Gastrocnemius medialis (tissue), 4 donors: ENCODE data around the gene KLHL13. TPM values are rescaled to one million over a fixed set of nuclear protein-coding genes. Genes with fewer than 3 reads are reported as not detected.

ENCODE experiments used
- ATAC-seq, 2 donors: fragments of 150-250 bp; one replicate each; pipeline ENCODE4 v1.9.1; 2016
- DNase-seq, 2 donors: peaks; one replicate each; pipeline ENCODE4 v3.0.0-alpha.2; 2019
- H3K27ac ChIP-seq, 4 donors: fragments of 200-600 bp; sonication (generic); 1 replicate in 1 of 4; 2 replicates in 3 of 4; pipeline ENCODE4 v1.5.1; 2016 to 2018; ENCODE audit warnings: mild to moderate bottlenecking in 2 of 4, moderate library complexity in 1 of 4
- H3K27me3 ChIP-seq, 3 donors: fragments of 200-600 bp; sonication (generic) in 2 of 3; 1 replicate in 1 of 3; 2 replicates in 2 of 3; pipeline versions ENCODE4 v1.5.1 to v1.6.0; 2016 to 2019; ENCODE audit warnings: mild to moderate bottlenecking in 1 of 3, moderate library complexity in 1 of 3
- H3K36me3 ChIP-seq, 2 donors: fragments of 200-600 bp; sonication (generic) in 1 of 2; one replicate each; pipeline ENCODE4 v1.5.1; 2017 to 2018
- H3K4me1 ChIP-seq, 2 donors: fragments of 200-600 bp; sonication (generic) in 1 of 2; one replicate each; pipeline ENCODE4 v1.5.1; 2016 to 2017; ENCODE audit warnings: mild to moderate bottlenecking in 2 of 2
- H3K4me3 ChIP-seq, 4 donors: fragments of 200-600 bp; sonication (generic) in 3 of 4; 1 replicate in 1 of 4; 2 replicates in 3 of 4; pipeline ENCODE4 v1.5.1; 2016 to 2019; ENCODE audit warnings: mild to moderate bottlenecking in 2 of 4
- H3K9me3 ChIP-seq, 3 donors: fragments of 200-600 bp; sonication (generic) in 2 of 3; 1 replicate in 1 of 3; 2 replicates in 2 of 3; pipeline ENCODE4 v1.5.1; 2016 to 2019
- POLR2A ChIP-seq, 2 donors: fragments of 450-650 bp; IDR thresholded peaks; one replicate each; pipeline ENCODE4 v1.6.1; 2017; ENCODE audit warnings: antibody characterized with exemption in 2 of 2, mild to moderate bottlenecking in 2 of 2, moderate library complexity in 2 of 2
- in situ Hi-C, 4 donors: fragments of 200-750 bp; cut with MboI; loops; one replicate each; pipeline versions ENCODE4 v1.15.0 to v1.8.0; 2017; ENCODE audit warnings: low sequenced_read_pairs in 4 of 4
- intact Hi-C: fragments of 100-400 bp; cut with DNase I; formaldehyde crosslinking; loops from one replicate; pipeline ENCODE4 v1.15.1; 2023; ENCODE audit warnings: low total_unique reads
- total RNA-seq, 4 donors: library from RNA; depleted of rRNA; stranded (reverse); fragments of >200 nt; gene quantifications; one replicate each; pipeline versions ENCODE4 v1.1.0 to v1.2.3, GENCODE V29; 2016
- TF ChIP-seq, protein P1 (sequence below), 5 experiments: fragments of 450-650 bp in 3 of 5; fragments of 200-600 bp in 2 of 5; sonication (generic) in 2 of 5; IDR thresholded peaks in 4 of 5; conservative IDR thresholded peaks in 1 of 5; 1 replicate in 4 of 5; 2 replicates in 1 of 5; pipeline ENCODE4 v1.5.1; 2016 to 2019; ENCODE audit warnings: antibody characterized with exemption in 5 of 5, mild to moderate bottlenecking in 3 of 5, moderate library complexity in 3 of 5

KLHL13 gene
- total RNA-seq, 4 donors from 2014 or later, result 0.87 to 3.4 (median 1.0) TPM

DNA sequence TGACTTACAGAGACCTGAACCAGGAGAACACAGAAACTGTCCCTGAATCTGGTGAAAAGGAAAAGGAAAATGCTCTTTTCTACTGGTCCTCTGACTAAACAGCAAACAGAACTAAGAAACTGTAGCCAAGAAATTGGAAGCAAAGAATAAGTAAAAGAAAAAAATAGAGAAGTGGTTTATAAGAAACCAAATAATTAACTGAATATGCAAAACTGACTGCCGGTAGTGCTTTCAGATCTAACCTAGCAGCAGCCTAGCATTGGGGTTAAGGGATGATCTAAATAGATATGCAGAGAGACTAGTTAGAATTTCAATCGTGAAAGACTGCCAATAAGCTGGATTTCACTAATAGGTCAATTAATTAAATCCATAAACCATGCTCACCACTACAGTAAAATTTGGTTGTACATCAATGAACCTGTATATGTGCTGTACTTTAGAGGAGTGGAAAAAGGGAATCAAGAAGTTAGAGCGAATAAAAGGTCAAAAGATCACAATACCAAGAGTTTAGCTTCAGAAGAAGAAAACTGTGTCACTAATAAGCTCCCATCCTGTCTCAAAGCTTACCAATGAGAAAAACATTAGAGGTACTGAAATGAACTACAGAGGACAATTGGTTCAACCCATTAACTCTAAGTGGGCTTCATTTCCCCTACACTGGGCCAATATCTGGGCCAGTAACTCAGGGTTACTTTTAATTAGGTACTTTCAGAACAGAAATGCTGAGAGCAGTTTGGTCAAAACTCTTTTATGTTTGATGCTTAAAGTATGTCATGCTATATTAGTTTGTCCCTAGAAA lies 53.6 kb downstream of the KLHL13 start:
- no peaks in the 10 kb centered on the region for H3K4me1 ChIP-seq
- no peak overlapping the region for H3K27ac ChIP-seq
- intact Hi-C loops, result no loop called here
- H3K4me3 ChIP-seq, result no peak overlapping the region
- ATAC-seq (no peak), DNase-seq (no peak)
- H3K36me3 ChIP-seq, result no peaks in the 10 kb centered on the region
- in situ Hi-C loops, result no loop called here
- no peaks in the 10 kb centered on the region for H3K9me3 ChIP-seq
- no peak for TF ChIP-seq POLR2A (IDR thresholded peaks at IDR 0.05)
- no peaks in the 10 kb centered on the region for H3K27me3 ChIP-seq

DNA sequence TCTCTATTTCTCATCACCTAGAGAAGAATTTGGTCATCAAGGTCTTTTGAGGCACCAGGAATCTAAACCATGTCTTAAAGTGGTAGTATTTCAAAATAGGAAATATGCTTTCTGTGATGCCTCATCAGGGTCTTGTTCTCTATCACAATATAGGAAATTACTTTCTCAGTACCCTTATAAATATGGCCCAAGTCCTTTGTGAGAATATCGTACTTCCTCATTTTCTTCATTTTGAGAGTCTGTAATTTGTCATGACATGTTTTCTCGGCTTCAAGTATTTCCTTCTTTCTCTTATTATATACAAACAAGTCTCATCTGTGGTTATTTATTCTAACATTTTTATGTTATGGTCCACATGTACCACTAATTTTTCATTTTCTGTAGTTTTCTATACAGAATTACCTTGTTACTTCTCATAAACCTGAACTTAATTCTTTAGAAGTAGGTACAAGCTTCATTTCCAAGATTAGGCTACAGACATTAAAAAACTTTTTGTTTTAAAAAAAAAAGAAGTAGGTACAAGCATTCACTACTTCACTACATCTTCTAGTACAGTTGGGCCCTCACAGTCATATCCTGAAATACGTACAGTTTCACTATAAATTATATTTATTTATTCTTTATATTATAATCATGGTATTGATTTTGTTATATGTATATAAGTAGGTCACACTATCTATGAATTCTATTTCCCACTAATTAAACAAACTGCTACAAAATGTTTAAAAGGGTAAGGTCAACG lies 54.4 kb downstream of the KLHL13 start:
- DNase-seq (no peak), ATAC-seq (no peak)
- Histone ChIP-seq H3K36me3 (no peaks in the 10 kb centered on the region), H3K27me3 (no peaks in the 10 kb centered on the region), H3K27ac (no peak overlapping the region), H3K4me1 (no peaks in the 10 kb centered on the region), H3K9me3 (no peaks in the 10 kb centered on the region), H3K4me3 (no peak overlapping the region)
- TF ChIP-seq POLR2A (IDR thresholded peaks at IDR 0.05), result no peak
- TF ChIP-seq, protein P1, sequence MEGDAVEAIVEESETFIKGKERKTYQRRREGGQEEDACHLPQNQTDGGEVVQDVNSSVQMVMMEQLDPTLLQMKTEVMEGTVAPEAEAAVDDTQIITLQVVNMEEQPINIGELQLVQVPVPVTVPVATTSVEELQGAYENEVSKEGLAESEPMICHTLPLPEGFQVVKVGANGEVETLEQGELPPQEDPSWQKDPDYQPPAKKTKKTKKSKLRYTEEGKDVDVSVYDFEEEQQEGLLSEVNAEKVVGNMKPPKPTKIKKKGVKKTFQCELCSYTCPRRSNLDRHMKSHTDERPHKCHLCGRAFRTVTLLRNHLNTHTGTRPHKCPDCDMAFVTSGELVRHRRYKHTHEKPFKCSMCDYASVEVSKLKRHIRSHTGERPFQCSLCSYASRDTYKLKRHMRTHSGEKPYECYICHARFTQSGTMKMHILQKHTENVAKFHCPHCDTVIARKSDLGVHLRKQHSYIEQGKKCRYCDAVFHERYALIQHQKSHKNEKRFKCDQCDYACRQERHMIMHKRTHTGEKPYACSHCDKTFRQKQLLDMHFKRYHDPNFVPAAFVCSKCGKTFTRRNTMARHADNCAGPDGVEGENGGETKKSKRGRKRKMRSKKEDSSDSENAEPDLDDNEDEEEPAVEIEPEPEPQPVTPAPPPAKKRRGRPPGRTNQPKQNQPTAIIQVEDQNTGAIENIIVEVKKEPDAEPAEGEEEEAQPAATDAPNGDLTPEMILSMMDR (IDR thresholded peaks at IDR 0.05 in 4 of 5, conservative IDR thresholded peaks at IDR 0.05 in 1 of 5), result no peak
- in situ Hi-C loops, result no loop called here
- intact Hi-C loops, result no loop called here

DNA sequence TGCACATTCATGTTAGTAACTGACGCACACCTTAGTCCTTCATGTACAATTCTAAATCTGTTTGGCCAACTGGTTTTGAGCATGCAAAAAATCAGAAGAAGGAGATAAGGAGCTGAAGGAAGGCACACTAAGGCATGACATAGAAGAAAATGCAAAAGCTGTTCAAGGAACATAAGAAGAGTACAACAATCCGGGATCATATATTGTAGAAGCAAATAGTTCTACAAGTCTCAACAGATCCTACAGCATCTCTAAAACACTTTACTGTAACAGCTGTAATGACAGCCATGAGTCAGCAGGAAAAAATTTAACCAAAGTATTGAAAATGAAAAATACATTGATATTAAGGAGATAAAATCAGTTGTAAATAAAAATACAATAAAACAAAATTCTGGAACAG lies 57.7 kb downstream of the KLHL13 start:
- in situ Hi-C loops (no loop called here), intact Hi-C loops (no loop called here)
- TF ChIP-seq, protein P1 (IDR thresholded peaks at IDR 0.05 in 4 of 5, conservative IDR thresholded peaks at IDR 0.05 in 1 of 5), result no peak
- no peak for TF ChIP-seq POLR2A (IDR thresholded peaks at IDR 0.05)

DNA sequence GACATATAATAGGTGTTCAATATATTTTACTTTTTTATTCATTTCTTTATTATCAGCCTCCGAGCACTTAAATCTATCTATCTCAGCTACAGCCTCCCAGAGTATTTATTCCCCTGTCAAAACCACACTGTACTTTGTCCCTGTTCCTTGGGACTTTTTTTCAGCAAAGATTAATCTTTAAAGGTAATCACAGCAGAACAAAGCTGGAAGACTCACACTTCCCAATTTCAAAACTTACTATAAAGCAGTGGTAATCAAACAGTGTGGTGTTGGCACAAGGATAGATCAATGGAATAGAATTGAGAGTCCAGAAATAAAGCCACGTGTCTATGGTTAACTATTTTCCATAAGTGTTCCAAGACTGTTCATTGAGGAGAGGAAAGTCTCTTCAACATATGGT lies 59.7 kb downstream of the KLHL13 start:
- Histone ChIP-seq H3K9me3 (peaks cover 0 to 3% (median 0%) of the 10 kb centered on the region in 3 donors), H3K27me3 (no peaks in the 10 kb centered on the region), H3K4me3 (no peak overlapping the region), H3K36me3 (no peaks in the 10 kb centered on the region), H3K4me1 (no peaks in the 10 kb centered on the region), H3K27ac (no peak overlapping the region)
- in situ Hi-C loops, result no loop called here
- ATAC-seq (no peak), DNase-seq (no peak)
- intact Hi-C loops, result no loop called here
- TF ChIP-seq, protein P1 (IDR thresholded peaks at IDR 0.05 in 4 of 5, conservative IDR thresholded peaks at IDR 0.05 in 1 of 5), result no peak
- no peak for TF ChIP-seq POLR2A (IDR thresholded peaks at IDR 0.05)

More for the DNA sequence above, 57.7 kb downstream of the KLHL13 start:
- no peak for DNase-seq
- ATAC-seq, result no peak
- Histone ChIP-seq H3K9me3 (peaks cover 0 to 3% (median 0%) of the 10 kb centered on the region in 3 donors), H3K4me3 (no peak overlapping the region), H3K4me1 (no peaks in the 10 kb centered on the region), H3K36me3 (no peaks in the 10 kb centered on the region), H3K27ac (no peak overlapping the region), H3K27me3 (no peaks in the 10 kb centered on the region)

DNA sequence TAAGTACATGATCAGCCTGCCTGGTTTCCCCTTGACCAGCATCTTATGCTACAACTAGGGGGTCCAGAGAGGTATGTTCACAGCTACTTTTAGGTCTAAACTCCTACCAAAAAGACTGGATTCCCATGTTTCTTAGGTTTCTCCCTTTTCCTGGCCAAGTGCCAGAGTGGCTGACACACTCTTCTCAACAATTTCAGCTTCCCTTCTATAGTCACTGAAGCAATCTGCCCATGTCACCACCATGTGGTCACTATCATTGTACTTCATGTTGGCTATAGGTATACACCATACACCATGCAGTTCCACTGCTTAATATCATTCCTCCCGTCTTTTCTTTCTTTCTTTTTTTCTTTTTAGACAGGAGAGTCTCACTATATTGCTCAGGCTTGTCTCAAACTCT lies 66.9 kb downstream of the KLHL13 start:
- TF ChIP-seq, protein P1 (IDR thresholded peaks at IDR 0.05 in 4 of 5, conservative IDR thresholded peaks at IDR 0.05 in 1 of 5), result no peak
- TF ChIP-seq POLR2A (IDR thresholded peaks at IDR 0.05), result no peak
- Histone ChIP-seq H3K9me3 (no peaks in the 10 kb centered on the region), H3K27me3 (no peaks in the 10 kb centered on the region), H3K4me3 (no peak overlapping the region), H3K4me1 (no peaks in the 10 kb centered on the region), H3K36me3 (no peaks in the 10 kb centered on the region), H3K27ac (no peak overlapping the region)
- ATAC-seq, result no peak
- in situ Hi-C loops, result no loop called here
- intact Hi-C loops, result no loop called here
- DNase-seq, result no peak
